ENCODE measurements around the gene PRRG4. TPM values are rescaled to one million over a fixed set of nuclear protein-coding genes. Genes with fewer than 3 reads are reported as not detected.

Gene PRRG4
- total and polyA plus RNA-seq, 2 donors (not counting 3 experiments of a cell fraction or from before 2014, with no cell fraction given) = 0.09 TPM; not detected in 1

DNA sequence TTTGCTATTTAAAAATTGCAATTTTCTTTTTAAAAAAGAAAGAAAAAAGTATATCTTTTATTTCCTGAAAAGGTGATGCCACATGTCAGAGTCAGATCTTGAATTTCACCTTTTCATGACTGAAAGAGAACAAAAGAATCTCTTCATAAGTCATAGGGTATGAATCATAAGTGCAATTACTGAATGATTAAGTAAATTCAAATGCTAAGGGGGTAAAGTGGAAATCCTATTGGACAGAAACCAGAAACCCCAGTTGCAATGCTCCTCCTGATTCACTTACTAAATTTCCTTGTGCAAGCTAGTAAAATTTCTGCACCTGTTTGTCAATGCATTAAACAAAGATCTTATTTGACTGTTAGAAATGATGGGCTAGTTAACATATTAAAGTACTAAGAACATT is 8.2 kb upstream of the PRRG4 start:
- no peak for TF ChIP-seq EZH2 (IDR thresholded peaks at IDR 0.05; ENCODE audit: borderline replicate concordance, low read depth, low read length, severe bottlenecking)
- TF ChIP-seq JUN (IDR thresholded peaks at IDR 0.05; ENCODE audit: borderline replicate concordance, insufficient read depth, insufficient read length, low read depth) = no peak
- TF ChIP-seq POLR2AphosphoS5 (IDR thresholded peaks at IDR 0.05; ENCODE audit: insufficient read depth, low read depth, low read length) = no peak
- no peak for TF ChIP-seq FOS (IDR thresholded peaks at IDR 0.05; ENCODE audit: borderline replicate concordance, insufficient read depth, low read length)
- TF ChIP-seq GATA2 (IDR thresholded peaks at IDR 0.05; ENCODE audit: insufficient read depth, insufficient read length, low read depth, low read length) = no peak
- TF ChIP-seq, protein P1, sequence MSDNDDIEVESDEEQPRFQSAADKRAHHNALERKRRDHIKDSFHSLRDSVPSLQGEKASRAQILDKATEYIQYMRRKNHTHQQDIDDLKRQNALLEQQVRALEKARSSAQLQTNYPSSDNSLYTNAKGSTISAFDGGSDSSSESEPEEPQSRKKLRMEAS (IDR thresholded peaks at IDR 0.05; ENCODE audit: insufficient read depth, insufficient read length) = no peak
- TF ChIP-seq, protein P2, sequence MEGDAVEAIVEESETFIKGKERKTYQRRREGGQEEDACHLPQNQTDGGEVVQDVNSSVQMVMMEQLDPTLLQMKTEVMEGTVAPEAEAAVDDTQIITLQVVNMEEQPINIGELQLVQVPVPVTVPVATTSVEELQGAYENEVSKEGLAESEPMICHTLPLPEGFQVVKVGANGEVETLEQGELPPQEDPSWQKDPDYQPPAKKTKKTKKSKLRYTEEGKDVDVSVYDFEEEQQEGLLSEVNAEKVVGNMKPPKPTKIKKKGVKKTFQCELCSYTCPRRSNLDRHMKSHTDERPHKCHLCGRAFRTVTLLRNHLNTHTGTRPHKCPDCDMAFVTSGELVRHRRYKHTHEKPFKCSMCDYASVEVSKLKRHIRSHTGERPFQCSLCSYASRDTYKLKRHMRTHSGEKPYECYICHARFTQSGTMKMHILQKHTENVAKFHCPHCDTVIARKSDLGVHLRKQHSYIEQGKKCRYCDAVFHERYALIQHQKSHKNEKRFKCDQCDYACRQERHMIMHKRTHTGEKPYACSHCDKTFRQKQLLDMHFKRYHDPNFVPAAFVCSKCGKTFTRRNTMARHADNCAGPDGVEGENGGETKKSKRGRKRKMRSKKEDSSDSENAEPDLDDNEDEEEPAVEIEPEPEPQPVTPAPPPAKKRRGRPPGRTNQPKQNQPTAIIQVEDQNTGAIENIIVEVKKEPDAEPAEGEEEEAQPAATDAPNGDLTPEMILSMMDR (IDR thresholded peaks at IDR 0.05; ENCODE audit: extremely low read depth in 1 of 2, insufficient read depth in 1 of 2, low read depth in 1 of 2, low read length in 2 of 2) = no peak
- no peak for TF ChIP-seq MYC (IDR thresholded peaks at IDR 0.05; ENCODE audit: low read depth, low read length)
- no peak for TF ChIP-seq POLR2A (IDR thresholded peaks at IDR 0.05; ENCODE audit: low read depth, low read length)
- Histone ChIP-seq H3K79me2 (ENCODE audit: control insufficient read depth, insufficient read depth, low read length) (no peaks in the 10 kb centered on the region), H3K9ac (replicated peaks; ENCODE audit: extremely low read depth, insufficient read depth, low read length) (no peak overlapping the region), H3K4me3 (replicated peaks in 1 of 3; ENCODE audit: insufficient read depth in 1 of 3, low read depth in 1 of 3, low read length in 3 of 3) (no peak overlapping the region), H3K27me3 (ENCODE audit: control insufficient read depth in 2 of 2, insufficient read depth in 2 of 2, low read length in 2 of 2) (peaks cover 2 to 8% of the 10 kb centered on the region in 2 experiments), H3K4me2 (ENCODE audit: insufficient read depth, low read length) (no peak overlapping the region), H2AFZ (ENCODE audit: low read depth, low read length) (no peak overlapping the region), H3K9me3 (replicated peaks; ENCODE audit: control insufficient read depth, insufficient read depth, low read length) (no peaks in the 10 kb centered on the region), H4K20me1 (replicated peaks; ENCODE audit: control insufficient read depth, extremely low read depth, insufficient read depth, low read length) (no peaks in the 10 kb centered on the region), H3K27ac (ENCODE audit: insufficient read depth, low read depth, low read length) (no peak overlapping the region), H3K36me3 (ENCODE audit: control insufficient read depth in 2 of 2, extremely low read depth in 1 of 2, insufficient read depth in 2 of 2, low read length in 2 of 2) (no peaks in the 10 kb centered on the region), H3K9me1 (replicated peaks; ENCODE audit: control insufficient read depth, extremely low read depth, insufficient read depth, low read length) (no peaks in the 10 kb centered on the region), H3K4me1 (ENCODE audit: control insufficient read depth, extremely low read depth, insufficient read depth, low read length) (no peaks in the 10 kb centered on the region)
- BruUV-seq (replicated peaks) = no TSS peak
- dilution Hi-C loops (cut with MboI; ENCODE audit: extremely low pct_ligation_motif_present, low sequenced_read_pairs) (no loop called here), intact Hi-C loops (cut with micrococcal nuclease) (no loop called here)
- DNase-seq (ENCODE audit: low read depth, low spot score) (no peak), FAIRE-seq (no peak)
- ChIA-PET POLR2A (no interaction called here), CTCF (interaction anchor here (0.8 kb wide), 1 partner anchor 12 kb away, joined by 3 read pairs; no protein-coding TSS in a partner anchor)
